ENCODE measurements around the gene KCNA4.
"Not testable (repeated sequence)": the region's sequence is repeated elsewhere in the genome, so short reads cannot be mapped to it uniquely, and the experiment has no call there.

KCNA4 gene

DNA sequence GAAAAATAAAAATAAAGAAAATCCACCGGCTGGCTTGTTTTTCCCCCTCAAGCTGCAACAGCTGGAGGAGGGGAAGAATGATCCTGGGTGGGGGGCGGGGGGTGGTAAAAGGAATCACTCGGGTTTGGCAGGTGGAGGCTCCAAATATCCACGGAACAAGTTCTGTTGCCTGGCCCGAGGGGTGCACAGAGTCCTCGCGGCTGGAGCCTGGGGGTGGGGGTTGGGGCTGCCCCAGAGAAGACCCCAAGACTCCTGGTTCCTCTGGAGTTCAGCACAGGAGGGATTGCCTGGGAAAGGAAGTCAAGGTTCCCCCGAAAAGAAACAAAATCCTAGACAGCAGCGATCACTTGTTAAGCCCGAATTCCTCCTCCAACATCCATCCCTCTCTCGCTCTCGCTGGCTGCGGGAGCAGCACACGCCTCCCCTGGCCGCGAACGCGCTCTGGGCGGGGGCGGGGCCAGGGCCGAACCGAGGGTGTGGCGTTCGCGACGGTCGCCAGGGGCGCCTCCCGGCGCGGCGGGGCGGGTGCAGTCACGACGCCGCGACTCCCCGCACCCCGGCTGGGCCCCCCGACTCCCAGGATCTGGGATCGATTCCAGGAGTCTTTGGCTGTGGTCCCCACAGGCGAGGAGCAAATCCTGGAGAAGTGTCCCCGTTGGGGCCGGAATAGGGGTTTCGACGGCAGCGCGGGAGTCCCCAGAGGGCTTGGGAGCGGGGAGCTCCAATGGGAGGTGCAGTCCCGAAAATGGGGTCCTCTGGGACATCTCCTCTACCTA lies at the start of gene KCNA4:
Gene KCNA4 (minus strand): TSS at position 443 of the 776 bp plus-strand sequence. CDS start 4,352 bp downstream, outside the sequence.
- DNase-seq (ENCODE audit: low read depth), result no peak

DNA sequence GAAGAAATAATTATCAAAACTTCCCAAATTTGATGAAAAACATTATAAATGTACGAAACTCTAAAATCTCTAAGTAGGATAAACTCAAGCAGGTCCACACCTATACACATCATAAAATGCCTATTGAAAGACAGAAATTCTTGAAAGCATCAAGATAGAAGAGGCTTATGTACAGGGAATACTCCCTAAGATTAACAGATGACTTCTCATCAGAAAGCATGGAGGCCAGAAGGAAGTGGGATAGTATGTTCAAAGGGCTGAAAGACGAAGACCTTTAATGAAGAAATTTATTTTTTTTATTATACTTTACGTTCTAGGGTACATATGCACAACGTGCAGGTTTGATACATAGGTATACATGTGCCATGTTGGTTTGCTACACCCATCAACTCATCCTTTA lies 45.3 kb upstream of the KCNA4 start:
- no peak for DNase-seq (ENCODE audit: low read depth)

DNA sequence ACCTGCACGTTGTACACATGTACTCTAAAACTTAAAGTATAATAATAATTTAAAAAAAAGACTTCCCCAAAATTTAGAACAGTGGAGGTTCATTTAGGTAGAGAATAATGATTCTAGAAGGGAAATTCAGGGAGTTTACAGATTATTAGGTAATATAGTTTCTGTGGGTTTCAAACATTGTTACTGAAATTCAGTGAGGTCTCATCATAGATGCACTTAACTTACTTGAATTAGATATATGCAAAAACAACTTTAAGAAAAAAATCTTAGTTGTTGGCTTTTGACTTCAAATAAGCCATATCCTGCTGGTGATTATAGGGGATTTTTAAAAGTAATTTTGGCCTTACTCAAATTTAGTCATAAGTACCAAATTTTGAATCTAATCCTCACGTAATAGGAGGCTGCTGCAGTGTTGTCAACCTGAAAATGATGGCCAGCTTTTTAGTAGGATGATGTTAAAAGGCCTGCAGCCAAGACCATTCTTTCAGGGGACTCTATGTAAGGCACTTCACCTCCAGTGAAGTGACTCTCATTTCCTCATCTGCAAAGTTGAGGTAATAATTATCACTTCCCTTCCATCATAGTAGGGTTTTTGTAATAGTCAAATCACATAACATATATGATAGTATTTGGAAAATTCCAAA lies 42.5 kb upstream of the KCNA4 start:
- no peak for DNase-seq (ENCODE audit: low read depth)

- DNase-seq (ENCODE audit: low read depth), result no peak
Measured at GRCh38 chr11:30049214-30049613, 32.4 kb upstream of the KCNA4 start.

DNA sequence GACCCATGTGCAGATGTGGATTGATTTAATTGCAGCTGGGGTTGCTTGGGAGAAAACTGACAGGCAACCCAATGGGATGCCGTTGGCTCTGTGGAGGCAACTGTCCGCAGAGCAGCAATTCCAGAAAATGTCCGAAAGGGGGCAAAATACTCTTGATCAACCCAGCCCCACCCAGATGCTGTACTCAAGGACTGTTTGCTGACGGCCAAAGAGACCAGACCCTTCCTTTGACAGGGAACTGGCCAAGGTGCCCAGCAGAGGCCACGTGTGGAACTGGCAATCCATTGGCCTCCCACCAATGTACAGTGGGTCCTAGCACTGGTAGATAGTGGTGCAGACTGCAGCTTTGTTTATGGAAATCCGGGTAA lies 29.7 kb upstream of the KCNA4 start:
- DNase-seq (ENCODE audit: low read depth), result no peak

GRCh38 chr11:30045921-30046577 lies 29.2 kb upstream of the KCNA4 start:
- no peak for DNase-seq (ENCODE audit: low read depth)

- DNase-seq (ENCODE audit: low read depth), result no peak
Measured at GRCh38 chr11:30045144-30045543, 28.3 kb upstream of the KCNA4 start.

DNA sequence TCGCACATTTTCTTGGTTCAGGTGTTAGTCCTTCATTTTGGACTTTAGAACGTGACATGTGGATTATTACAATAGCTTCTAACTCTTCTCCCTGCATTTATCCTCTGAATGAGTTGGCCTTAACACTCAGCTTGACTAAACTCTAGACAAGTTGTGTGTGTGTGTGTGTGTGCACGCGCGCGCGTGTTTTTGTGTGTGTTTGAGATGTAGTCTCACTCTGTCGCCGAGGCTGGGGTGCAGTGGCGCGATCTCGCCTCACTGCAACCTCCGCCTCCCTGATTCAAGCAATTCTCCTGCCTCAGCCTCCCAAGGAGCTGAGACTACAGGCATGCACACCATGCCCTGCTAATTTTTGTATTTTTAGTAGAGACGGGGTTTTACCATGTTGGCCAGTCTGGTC lies 24.3 kb upstream of the KCNA4 start:
- no peak for DNase-seq (ENCODE audit: low read depth)

DNA sequence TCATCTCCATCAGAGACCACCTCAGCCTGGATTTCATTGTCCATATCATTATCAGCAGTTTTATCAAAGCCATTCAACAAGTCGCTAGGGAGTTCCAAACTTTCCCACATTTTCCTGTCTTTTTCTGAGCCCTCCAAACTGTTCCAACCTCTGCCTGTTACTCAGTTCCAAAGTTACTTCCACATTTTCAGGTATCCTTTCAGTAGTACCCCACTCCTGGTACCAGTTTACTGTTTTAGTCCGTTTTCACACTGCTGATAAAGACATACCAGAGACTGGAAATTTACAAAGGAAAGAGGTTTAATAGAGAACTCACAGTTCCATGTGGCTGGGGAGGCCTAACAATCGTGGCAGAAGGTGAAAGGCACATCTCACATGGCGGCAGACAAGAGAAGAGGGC lies 17.9 kb upstream of the KCNA4 start:
- DNase-seq (ENCODE audit: low read depth), result not testable (repeated sequence)

DNA sequence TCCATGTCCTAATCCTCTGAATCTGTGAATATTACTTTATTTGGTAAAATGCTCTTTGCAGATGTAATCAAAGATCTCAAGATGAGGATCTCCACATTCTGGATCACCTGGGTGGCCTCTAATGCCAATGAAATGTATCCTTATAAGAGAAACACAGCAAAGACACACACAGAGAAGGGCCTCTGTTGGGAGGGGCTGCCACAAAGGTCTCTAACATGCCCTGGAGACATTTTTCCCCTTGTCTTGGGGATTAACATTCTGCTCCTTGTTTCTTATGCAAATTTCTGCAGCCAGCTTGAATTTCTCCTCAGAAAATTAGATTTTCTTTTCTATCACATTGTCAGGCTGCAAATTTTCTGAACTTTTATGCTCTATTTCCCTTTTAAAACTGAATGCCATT lies 17.3 kb upstream of the KCNA4 start:
- not testable (repeated sequence) for DNase-seq (ENCODE audit: low read depth)

DNA sequence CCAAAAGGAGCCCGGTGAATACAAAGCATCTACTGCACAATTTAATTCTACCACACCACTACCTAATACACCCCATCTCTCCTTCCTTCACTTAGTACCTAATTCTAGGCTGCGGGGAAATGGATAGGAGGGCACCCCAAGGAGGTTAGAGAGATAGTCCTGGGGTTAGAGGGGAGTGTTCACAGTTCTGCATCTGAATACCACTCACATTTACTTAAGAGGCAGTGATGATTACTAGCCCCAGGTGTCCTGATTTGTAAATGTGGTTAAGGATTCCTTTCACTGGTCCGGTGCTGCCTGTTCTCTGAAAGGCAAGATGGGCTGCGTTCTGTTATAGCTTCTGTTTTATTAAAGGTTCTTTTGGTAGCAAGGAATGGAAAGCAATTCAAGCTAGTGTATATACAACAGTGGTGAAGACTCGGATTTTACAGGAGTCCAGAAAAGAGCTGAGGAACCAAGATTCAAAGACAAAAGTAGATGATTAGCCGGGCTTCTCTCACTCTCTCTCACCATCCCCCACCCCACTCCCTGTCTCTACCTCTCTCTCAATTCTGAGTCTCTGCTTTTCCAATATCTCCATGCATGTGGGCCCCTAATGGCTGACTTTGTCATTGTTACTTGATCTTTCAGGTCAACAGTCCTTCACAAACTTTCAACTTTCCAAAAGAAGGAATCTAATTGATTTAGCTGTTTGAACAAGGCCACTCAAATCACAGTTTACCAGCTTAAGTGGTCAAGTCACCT lies 8.7 kb upstream of the KCNA4 start:
- DNase-seq (ENCODE audit: low read depth), result no peak

DNA sequence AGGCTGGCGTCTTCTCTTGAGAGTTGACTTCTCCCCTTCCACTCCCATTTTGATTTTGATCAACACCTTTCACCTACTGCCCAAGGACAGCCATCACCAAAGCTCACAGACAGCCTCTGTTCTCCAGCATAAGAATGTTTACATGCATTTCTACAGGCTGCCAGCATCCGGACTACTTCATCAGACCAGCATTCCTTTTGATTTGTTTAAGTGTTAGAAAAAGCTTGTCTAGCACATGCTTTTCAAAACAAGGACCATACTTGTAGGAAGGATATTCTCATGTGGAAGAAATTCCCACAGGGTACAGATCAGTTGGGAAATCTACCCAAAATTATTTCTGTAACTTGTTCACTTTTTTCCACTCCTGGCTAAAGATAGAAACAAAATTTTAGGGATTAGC lies 6.2 kb upstream of the KCNA4 start:
- DNase-seq (ENCODE audit: low read depth), result no peak

DNA sequence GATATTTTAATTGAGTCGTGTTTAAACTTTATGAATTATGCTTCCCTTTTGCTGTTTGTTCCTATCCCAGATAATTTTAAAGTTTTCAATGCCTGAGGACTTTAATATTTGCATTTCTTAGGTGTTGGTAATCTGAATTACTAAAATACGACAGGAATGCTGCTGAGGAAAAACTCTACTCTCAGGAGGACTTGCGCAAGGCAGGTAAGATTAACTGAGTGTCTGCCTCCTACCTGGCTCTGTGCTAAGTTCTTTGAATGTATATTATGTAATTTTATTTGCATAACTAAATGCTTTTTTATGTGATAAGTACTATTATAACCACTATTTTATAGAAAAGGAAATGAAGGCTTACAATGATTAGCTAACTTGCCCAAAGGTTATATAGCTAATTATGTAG lies 2.7 kb upstream of the KCNA4 start:
- DNase-seq (ENCODE audit: low read depth), result no peak

DNA sequence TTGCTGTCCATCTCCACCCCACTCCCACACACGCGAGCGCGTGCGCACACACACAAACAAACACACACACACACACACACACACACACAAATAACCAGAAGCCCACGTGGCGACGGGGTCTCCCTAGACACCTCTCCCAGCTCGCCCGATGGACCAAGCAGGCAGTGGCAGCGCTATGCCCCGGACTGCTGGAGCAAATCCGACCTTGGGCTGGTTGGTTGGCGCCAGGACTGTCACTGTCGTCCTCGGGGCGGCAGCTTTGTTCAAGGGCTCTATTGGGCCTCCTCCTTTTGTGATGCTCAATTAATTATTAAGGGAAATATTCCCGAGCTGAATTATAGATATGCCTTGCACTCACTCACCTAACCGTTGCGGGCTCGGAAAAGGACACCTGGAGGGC lies 1.7 kb upstream of the KCNA4 start:
- DNase-seq (ENCODE audit: low read depth), result no peak

DNA sequence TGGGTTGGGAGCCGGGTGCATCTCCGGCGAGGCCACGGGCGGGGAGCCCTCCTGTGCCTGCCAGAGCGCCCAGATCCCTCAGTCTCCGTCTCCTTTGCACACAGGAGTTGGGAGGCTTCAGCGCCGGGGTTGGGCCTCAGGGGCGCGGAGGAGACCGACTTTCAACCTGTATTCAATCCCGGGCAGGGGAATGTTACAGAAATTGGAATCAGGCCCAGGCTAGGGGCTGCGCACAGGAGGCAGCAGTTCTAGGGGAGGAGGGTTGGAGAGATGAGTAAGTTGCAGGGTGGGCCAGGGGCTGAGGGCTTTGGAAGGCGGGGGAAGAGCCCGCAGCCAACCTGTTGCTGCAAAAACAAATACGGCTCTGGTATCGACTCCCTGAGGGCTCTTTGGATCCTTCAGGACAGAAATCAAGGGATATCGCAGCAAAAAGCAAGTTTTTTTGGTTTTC lies 640 bp upstream of the KCNA4 start:
- no peak for DNase-seq (ENCODE audit: low read depth)

- no peak for DNase-seq (ENCODE audit: low read depth)
Measured at GRCh38 chr11:30015725-30016412, 961 bp downstream of the KCNA4 start.

- DNase-seq (ENCODE audit: low read depth), result no peak
Measured at GRCh38 chr11:30012346-30012745, 4.5 kb downstream of the KCNA4 start.

GRCh38 chr11:30009060-30009459 lies 7.8 kb downstream of the KCNA4 start:
- DNase-seq (ENCODE audit: low read depth), result peak; percentile 8

GRCh38 chr11:30006876-30007275 lies 10.0 kb downstream of the KCNA4 start:
- no peak for DNase-seq (ENCODE audit: low read depth)

- DNase-seq (ENCODE audit: low read depth), result no peak
Measured at GRCh38 chr11:30002157-30002785, 14.6 kb downstream of the KCNA4 start.

GRCh38 chr11:30000986-30001750 lies 15.7 kb downstream of the KCNA4 start:
- DNase-seq (ENCODE audit: low read depth), result no peak

All from non-pigmented ciliary epithelial cell (primary cell).